ENCODE results near the gene KIF18A.

KIF18A gene

GRCh38 chr11:28123151-28123581 is 15.2 kb upstream of the KIF18A start:
- Histone ChIP-seq H3K36me3 (replicated peaks; ENCODE audit: insufficient read depth, low read length) (no peaks in the 10 kb centered on the region), H2AFZ (ENCODE audit: low read length) (no peak overlapping the region), H3K79me2 (ENCODE audit: low read length) (peaks cover 10% of the 10 kb centered on the region; the same call in 1 of the 2 replicates), H3K4me3 (ENCODE audit: low read length) (no peak overlapping the region), H3K27me3 (replicated peaks; ENCODE audit: insufficient read depth, low read length) (no peaks in the 10 kb centered on the region), H3K9ac (ENCODE audit: low read length) (no peak overlapping the region), H3K9me3 (replicated peaks; ENCODE audit: insufficient read depth, low read length) (no peaks in the 10 kb centered on the region), H3K9me2 (replicated peaks; ENCODE audit: insufficient read depth, low read length) (no peaks in the 10 kb centered on the region), H4K20me1 (ENCODE audit: insufficient read depth, low read length) (no peaks in the 10 kb centered on the region), H3K4me2 (ENCODE audit: low read depth, low read length) (no peak overlapping the region), H3F3A (ENCODE audit: insufficient read depth, low read length) (0 out of 2 replicates have a peak, but pooled peaks cover 3% of the 10 kb centered on the region), H3K4me1 (ENCODE audit: low read length) (no peaks in the 10 kb centered on the region), H3K27ac (ENCODE audit: low read length) (no peak overlapping the region)
- DNase-seq: no peak
- TF ChIP-seq EZH2 (optimal IDR thresholded peaks at IDR 0.05; ENCODE audit: low read depth, low read length) (no peak), EZH2phosphoT487 (IDR thresholded peaks at IDR 0.05; ENCODE audit: low read length) (no peak), CTCF (IDR thresholded peaks at IDR 0.05; ENCODE audit: low read length) (no peak)

- Histone ChIP-seq H3K79me2 (ENCODE audit: low read length) (peaks cover 20% of the 10 kb centered on the region), H3K9me2 (replicated peaks; ENCODE audit: insufficient read depth, low read length) (no peaks in the 10 kb centered on the region), H3F3A (ENCODE audit: insufficient read depth, low read length) (0 out of 2 replicates have a peak, but pooled peaks cover 3% of the 10 kb centered on the region), H3K4me3 (ENCODE audit: low read length) (no peak overlapping the region), H3K4me1 (ENCODE audit: low read length) (no peaks in the 10 kb centered on the region), H3K4me2 (ENCODE audit: low read depth, low read length) (no peak overlapping the region), H4K20me1 (ENCODE audit: insufficient read depth, low read length) (no peaks in the 10 kb centered on the region), H2AFZ (ENCODE audit: low read length) (no peak overlapping the region), H3K27me3 (replicated peaks; ENCODE audit: insufficient read depth, low read length) (no peaks in the 10 kb centered on the region), H3K27ac (ENCODE audit: low read length) (no peak overlapping the region), H3K9me3 (replicated peaks; ENCODE audit: insufficient read depth, low read length) (no peaks in the 10 kb centered on the region), H3K9ac (ENCODE audit: low read length) (no peak overlapping the region), H3K36me3 (replicated peaks; ENCODE audit: insufficient read depth, low read length) (no peaks in the 10 kb centered on the region)
- no peak for TF ChIP-seq CTCF (IDR thresholded peaks at IDR 0.05; ENCODE audit: low read length)
- no peak for TF ChIP-seq EZH2phosphoT487 (IDR thresholded peaks at IDR 0.05; ENCODE audit: low read length)
- TF ChIP-seq EZH2 (optimal IDR thresholded peaks at IDR 0.05; ENCODE audit: low read depth, low read length): no peak
- no peak for DNase-seq
Measured at GRCh38 chr11:28117712-28118111, 9.8 kb upstream of the KIF18A start.

GRCh38 chr11:28114731-28115130 is 6.8 kb upstream of the KIF18A start:
- no peak overlapping the region for H3K4me2 ChIP-seq (ENCODE audit: low read depth, low read length)
- H3K36me3 ChIP-seq (replicated peaks; ENCODE audit: insufficient read depth, low read length): no peaks in the 10 kb centered on the region
- H3F3A ChIP-seq (ENCODE audit: insufficient read depth, low read length): peaks cover 9% of the 10 kb centered on the region; the same call in 1 of the 2 replicates
- H3K4me1 ChIP-seq (ENCODE audit: low read length): peaks cover 6% of the 10 kb centered on the region; the same call in 1 of the 2 replicates
- no peaks in the 10 kb centered on the region for H3K9me2 ChIP-seq (replicated peaks; ENCODE audit: insufficient read depth, low read length)
- H3K27ac ChIP-seq (ENCODE audit: low read length): no peak overlapping the region
- no peak overlapping the region for H3K4me3 ChIP-seq (ENCODE audit: low read length)
- H3K9me3 ChIP-seq (replicated peaks; ENCODE audit: insufficient read depth, low read length): no peaks in the 10 kb centered on the region
- H4K20me1 ChIP-seq (ENCODE audit: insufficient read depth, low read length): no peaks in the 10 kb centered on the region
- H3K27me3 ChIP-seq (replicated peaks; ENCODE audit: insufficient read depth, low read length): no peaks in the 10 kb centered on the region
- H3K9ac ChIP-seq (ENCODE audit: low read length): no peak overlapping the region
- TF ChIP-seq EZH2 (optimal IDR thresholded peaks at IDR 0.05; ENCODE audit: low read depth, low read length): no peak
- TF ChIP-seq CTCF (IDR thresholded peaks at IDR 0.05; ENCODE audit: low read length): no peak
- TF ChIP-seq EZH2phosphoT487 (IDR thresholded peaks at IDR 0.05; ENCODE audit: low read length): no peak
- H2AFZ ChIP-seq (ENCODE audit: low read length): no peak overlapping the region
- no peak for DNase-seq
- H3K79me2 ChIP-seq (ENCODE audit: low read length): peaks cover 38% of the 10 kb centered on the region

All from MM.1S (cell line).